Right lobe of liver (tissue), 6 donors: ENCODE measurements around the gene NAXD. TPM values are rescaled to one million over a fixed set of nuclear protein-coding genes. Genes with fewer than 3 reads are reported as not detected.

Source experiments
- ATAC-seq, 4 donors: fragments of 200-7000 bp; cut with Tn5 transposase; one replicate each; pipeline ENCODE4 v1.9.1; 2020; ENCODE audit warnings: mild to moderate bottlenecking in 4 of 4, moderate library complexity in 4 of 4
- DNase-seq, 3 donors: peaks; one replicate each; pipeline ENCODE4 v3.0.0-alpha.2; 2020
- H3K27ac ChIP-seq, 3 donors: fragments of 200-600 bp; one replicate each; pipeline ENCODE4 v1.8.0; 2022
- H3K27me3 ChIP-seq, 2 donors: fragments of 200-600 bp; one replicate each; pipeline ENCODE4 v1.8.0; 2022
- H3K36me3 ChIP-seq, 4 donors: fragments of 200-600 bp; sonication (generic) in 1 of 4; one replicate each; pipeline versions ENCODE4 v1.5.1 to v1.8.0; 2017 to 2022; ENCODE audit warnings: control low read depth in 1 of 4
- H3K4me1 ChIP-seq, 4 donors: fragments of 200-600 bp; sonication (generic) in 1 of 4; one replicate each; pipeline versions ENCODE4 v1.5.1 to v1.8.0; 2017 to 2022; ENCODE audit warnings: control low read depth in 1 of 4
- H3K4me3 ChIP-seq, 3 donors: fragments of 200-600 bp; one replicate each; pipeline ENCODE4 v1.8.0; 2022
- H3K9me3 ChIP-seq, 4 donors: fragments of 200-600 bp; sonication (generic) in 1 of 4; one replicate each; pipeline versions ENCODE4 v1.5.1 to v1.8.0; 2017 to 2022; ENCODE audit warnings: control low read depth in 1 of 4
- POLR2A ChIP-seq: fragments of 450-650 bp; IDR thresholded peaks from one replicate; pipeline ENCODE4 v1.6.1; 2017; ENCODE audit warnings: antibody characterized with exemption, mild to moderate bottlenecking
- WGBS: methylation state at CpG from one replicate; pipeline ENCODE4 v1.1.6; 2018; ENCODE audit warnings: low coverage, low lambda C conversion rate; ENCODE audit not compliant: insufficient coverage; ENCODE audit errors: missing lambda C conversion rate; 5-methylcytosine and 5-hydroxymethylcytosine counted together
- intact Hi-C, 2 donors: fragments of 100-400 bp; cut with DNase I; formaldehyde crosslinking; loops; one replicate each; pipeline versions ENCODE4 v1.11.2 to v1.14.1; 2022
- total RNA-seq, 6 experiments: library from RNA; depleted of rRNA in 2 of 6; stranded (reverse); fragments of >200 nt in 2 of 6; fragmentation: NEBNext Ultra II Directional in 3 of 6; extraction: Animal tissue kit (Norgen Biotek cat#: 25700) in 3 of 6; gene quantifications; one replicate each; pipeline versions ENCODE4 v1.1.0 to v1.2.4, GENCODE V29; 2016 to 2023
- TF ChIP-seq, protein P1 (sequence below), 4 donors: fragments of 200-600 bp in 3 of 4; fragments of 450-650 bp in 1 of 4; IDR thresholded peaks; one replicate each; pipeline versions ENCODE4 v1.5.1 to v1.8.0; 2016 to 2022; ENCODE audit warnings: antibody characterized with exemption in 4 of 4, mild to moderate bottlenecking in 2 of 4
- donor health status: DM: no; HTN: yes; CAD: no.
- donor health status: DM: no; HTN: no; CAD: no.
- donor health status: DM: no; HTN: no; CAD: no.
- donor health status: DM: no; HTN: yes; CAD: no.
- donor health status: DM: no; HTN: yes; CAD: no.

Gene NAXD
- total RNA-seq, 6 experiments from 2014 or later, result 24.2 to 41.9 (median 29.9) TPM

DNA sequence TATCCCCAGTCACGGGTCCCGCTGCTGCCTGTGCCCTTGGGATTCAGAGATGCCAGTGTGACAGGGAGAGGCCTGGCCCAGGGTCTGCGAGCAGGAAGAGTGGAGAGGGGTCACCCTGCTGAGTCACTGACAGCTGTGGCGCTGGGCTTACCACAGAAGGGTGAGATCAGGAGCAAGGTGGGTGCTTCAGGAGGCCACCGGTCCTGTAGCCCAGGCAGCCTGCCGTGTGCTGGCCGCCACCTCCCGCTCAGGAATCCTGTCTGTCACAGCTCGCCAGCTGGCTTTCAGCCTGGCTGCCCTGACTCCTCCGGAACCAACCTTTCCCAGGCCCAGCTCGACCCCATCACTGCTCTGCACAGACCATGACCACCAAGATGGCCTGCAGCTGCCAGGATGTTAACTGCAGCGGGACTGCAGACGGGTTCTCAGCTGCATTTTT, 25.3 kb downstream of the NAXD start:
- H3K27ac ChIP-seq, result peak overlapping the region in 1 of 3 donors; percentile 51
- H3K36me3 ChIP-seq, result peaks cover 10 to 66% (median 21%) of the 10 kb centered on the region in 4 donors
- H3K4me3 ChIP-seq, result no peak overlapping the region
- TF ChIP-seq, protein P1, sequence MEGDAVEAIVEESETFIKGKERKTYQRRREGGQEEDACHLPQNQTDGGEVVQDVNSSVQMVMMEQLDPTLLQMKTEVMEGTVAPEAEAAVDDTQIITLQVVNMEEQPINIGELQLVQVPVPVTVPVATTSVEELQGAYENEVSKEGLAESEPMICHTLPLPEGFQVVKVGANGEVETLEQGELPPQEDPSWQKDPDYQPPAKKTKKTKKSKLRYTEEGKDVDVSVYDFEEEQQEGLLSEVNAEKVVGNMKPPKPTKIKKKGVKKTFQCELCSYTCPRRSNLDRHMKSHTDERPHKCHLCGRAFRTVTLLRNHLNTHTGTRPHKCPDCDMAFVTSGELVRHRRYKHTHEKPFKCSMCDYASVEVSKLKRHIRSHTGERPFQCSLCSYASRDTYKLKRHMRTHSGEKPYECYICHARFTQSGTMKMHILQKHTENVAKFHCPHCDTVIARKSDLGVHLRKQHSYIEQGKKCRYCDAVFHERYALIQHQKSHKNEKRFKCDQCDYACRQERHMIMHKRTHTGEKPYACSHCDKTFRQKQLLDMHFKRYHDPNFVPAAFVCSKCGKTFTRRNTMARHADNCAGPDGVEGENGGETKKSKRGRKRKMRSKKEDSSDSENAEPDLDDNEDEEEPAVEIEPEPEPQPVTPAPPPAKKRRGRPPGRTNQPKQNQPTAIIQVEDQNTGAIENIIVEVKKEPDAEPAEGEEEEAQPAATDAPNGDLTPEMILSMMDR (IDR thresholded peaks at IDR 0.05), result no peak
- peak in 2 of 3 donors; percentile 54 to 79 for DNase-seq
- peak; percentile 14 to 46 (median 32) for ATAC-seq
- no peaks in the 10 kb centered on the region for H3K9me3 ChIP-seq
- H3K4me1 ChIP-seq, result peaks cover 0 to 46% (median 17%) of the 10 kb centered on the region in 4 donors
- no peaks in the 10 kb centered on the region for H3K27me3 ChIP-seq
- 60% methylated on average over 4 of the region's 13 CpGs for WGBS
- intact Hi-C loops, result no loop called here

DNA sequence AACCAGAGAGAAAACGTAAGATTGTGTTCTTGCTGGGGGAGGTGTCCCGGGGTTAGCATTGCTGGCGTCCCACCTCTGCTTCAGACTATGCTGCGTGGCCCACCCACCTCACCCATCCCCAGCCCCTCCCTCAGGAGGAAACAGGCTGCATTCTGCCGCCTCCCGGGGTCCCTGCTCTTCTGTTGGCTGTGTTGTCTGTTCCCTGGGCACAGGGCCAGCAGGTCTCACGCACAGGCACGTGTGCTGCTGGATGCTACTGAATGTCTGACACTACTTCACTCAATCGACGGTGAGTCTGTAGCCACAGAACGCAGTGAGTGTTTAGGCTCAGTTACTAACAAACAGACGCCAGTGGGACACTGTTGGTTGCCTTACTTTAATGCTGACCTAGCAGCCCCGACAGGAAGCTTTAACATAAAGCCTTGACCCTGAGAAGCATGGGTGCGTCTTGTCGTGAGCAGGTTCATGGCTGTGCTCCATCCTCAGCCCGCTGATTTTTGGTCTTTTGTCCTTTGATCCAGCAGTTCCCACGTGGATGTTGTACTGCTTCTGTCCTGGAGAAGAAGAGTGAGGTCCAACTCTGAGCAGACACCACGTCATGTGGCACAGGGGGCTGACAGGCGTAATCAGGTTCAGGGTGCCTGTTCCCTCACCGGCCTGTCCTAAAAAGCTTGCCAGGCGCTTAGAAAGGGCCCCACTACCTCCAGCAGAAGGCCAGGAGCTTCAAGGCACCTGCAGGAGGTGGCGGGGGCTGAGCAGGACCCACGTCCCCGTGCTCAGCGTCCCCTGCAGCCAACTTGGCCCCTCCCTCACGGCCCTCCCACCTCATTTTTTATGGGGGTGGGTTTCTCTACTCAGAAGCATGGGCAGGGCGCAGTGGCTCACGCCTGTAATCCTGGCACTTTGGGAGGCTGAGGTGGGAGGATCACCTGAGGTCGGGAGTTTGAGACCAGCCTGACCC, 26.0 kb downstream of the NAXD start:
- Histone ChIP-seq H3K4me3 (no peak overlapping the region), H3K27ac (peak overlapping the region in 2 of 3 donors; percentile 24 to 51), H3K4me1 (peaks cover 0 to 46% (median 17%) of the 10 kb centered on the region in 4 donors), H3K27me3 (no peaks in the 10 kb centered on the region), H3K36me3 (peaks cover 6 to 58% (median 17%) of the 10 kb centered on the region in 4 donors), H3K9me3 (no peaks in the 10 kb centered on the region)
- TF ChIP-seq, protein P1 (IDR thresholded peaks at IDR 0.05), result no peak
- TF ChIP-seq POLR2A, result no peak
- peak in 2 of 4 donors; percentile 5 to 14 for ATAC-seq
- DNase-seq, result peak in 1 of 3 donors; percentile 68
- WGBS, result 56% methylated on average over 11 of the region's 29 CpGs
- intact Hi-C loops, result no loop called here

DNA sequence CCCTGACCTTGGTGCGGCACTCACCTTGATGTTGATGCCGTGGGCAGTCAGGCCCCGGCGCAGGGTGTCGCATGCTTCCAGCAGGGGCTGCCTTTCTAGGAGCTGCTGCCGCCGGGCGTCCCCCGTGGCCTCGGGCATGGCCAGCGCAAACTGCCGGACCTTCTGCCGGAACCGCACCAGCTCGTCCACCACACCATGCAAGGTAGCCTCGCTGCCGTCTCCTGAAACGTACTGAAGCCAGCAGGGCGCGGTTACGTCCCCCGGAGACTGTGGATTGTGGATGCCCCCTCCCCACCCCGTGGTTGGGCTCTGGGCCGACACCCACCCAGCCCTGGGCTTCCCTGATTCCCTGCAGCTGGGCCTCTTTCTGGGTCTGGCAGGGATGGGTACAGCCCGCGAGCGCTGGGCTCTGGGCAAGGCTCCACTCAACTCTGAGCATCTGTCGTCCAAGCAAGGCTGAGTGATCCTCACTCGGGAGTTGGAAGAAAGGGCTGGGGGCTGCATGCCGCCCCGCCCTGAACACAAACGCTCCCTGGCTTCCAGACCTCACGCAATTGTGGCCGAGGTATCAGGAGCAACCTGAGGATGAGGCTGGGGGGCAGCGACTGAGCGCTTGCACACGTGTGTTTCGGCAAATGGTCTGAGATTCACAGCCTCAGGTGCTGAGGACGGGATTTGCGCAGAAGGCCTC, 27.1 kb downstream of the NAXD start:
- TF ChIP-seq POLR2A, result no peak
- TF ChIP-seq, protein P1 (IDR thresholded peaks at IDR 0.05), result no peak
- Histone ChIP-seq H3K36me3 (peaks cover under 1 to 47% (median 10%) of the 10 kb centered on the region in 4 donors), H3K4me1 (peaks cover 0 to 46% (median 17%) of the 10 kb centered on the region in 4 donors), H3K9me3 (no peaks in the 10 kb centered on the region), H3K27me3 (no peaks in the 10 kb centered on the region), H3K27ac (peak overlapping the region in 1 of 3 donors; percentile 85), H3K4me3 (no peak overlapping the region)
- no peak for ATAC-seq
- DNase-seq, result no peak
- 89% methylated on average over 7 of the region's 40 CpGs for WGBS
- intact Hi-C loops, result no loop called here

DNA sequence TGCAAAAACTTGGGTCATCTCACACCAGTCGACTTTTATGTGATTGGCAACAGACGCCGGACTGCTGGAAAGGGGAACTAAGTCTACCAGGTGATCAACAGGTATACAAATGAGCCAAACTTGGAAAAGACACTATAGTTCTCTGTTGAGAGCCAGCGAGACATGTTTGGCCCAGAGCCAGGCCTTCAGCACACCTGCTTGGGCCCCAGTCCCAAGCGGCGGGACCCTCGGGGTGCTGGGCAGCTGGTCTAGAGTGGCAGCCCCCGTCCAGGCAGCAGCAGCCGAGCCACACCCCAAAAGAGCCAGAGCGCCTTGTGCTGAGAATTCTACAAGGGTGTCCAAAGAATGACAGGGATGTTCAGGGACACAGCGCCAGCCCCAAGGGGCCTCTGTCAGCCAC, 28.0 kb downstream of the NAXD start:
- Histone ChIP-seq H3K27ac (peak overlapping the region in 2 of 3 donors; percentile 41 to 85), H3K36me3 (peaks cover 0 to 38% (median 9%) of the 10 kb centered on the region in 4 donors), H3K4me1 (peaks cover 0 to 46% (median 17%) of the 10 kb centered on the region in 4 donors), H3K4me3 (no peak overlapping the region), H3K27me3 (no peaks in the 10 kb centered on the region), H3K9me3 (no peaks in the 10 kb centered on the region)
- 64% methylated on average over 2 of the region's 11 CpGs for WGBS
- TF ChIP-seq, protein P1 (IDR thresholded peaks at IDR 0.05), result no peak
- no peak for TF ChIP-seq POLR2A
- ATAC-seq (no peak), DNase-seq (no peak)
- intact Hi-C loops, result no loop called here
